Measurements from ENCODE around the gene OGT. TPM values are rescaled to one million over a fixed set of nuclear protein-coding genes. Genes with fewer than 3 reads are reported as not detected.

OGT gene
- total RNA-seq, 1 experiment from 2014 or later, result 282 TPM

GRCh38 chrX:71625471-71625870 lies 92.6 kb downstream of the OGT start:
- DNase-seq (ENCODE audit: unreplicated experiment), result no peak
- Mint-ChIP-seq H3K4me3 (ENCODE audit: unreplicated experiment) (no peak overlapping the region), H3K27me3 (ENCODE audit: insufficient read depth, unreplicated experiment) (peaks cover 27% of the 10 kb centered on the region), H3K4me1 (ENCODE audit: insufficient read depth, unreplicated experiment) (no peaks in the 10 kb centered on the region), H3K27ac (ENCODE audit: low read depth, unreplicated experiment) (no peak overlapping the region), H3K36me3 (ENCODE audit: insufficient read depth, unreplicated experiment) (no peaks in the 10 kb centered on the region), H3K9me3 (ENCODE audit: unreplicated experiment) (no peaks in the 10 kb centered on the region)
- BruUV-seq (replicated peaks), result no TSS peak
- TF ChIP-seq, protein P1, sequence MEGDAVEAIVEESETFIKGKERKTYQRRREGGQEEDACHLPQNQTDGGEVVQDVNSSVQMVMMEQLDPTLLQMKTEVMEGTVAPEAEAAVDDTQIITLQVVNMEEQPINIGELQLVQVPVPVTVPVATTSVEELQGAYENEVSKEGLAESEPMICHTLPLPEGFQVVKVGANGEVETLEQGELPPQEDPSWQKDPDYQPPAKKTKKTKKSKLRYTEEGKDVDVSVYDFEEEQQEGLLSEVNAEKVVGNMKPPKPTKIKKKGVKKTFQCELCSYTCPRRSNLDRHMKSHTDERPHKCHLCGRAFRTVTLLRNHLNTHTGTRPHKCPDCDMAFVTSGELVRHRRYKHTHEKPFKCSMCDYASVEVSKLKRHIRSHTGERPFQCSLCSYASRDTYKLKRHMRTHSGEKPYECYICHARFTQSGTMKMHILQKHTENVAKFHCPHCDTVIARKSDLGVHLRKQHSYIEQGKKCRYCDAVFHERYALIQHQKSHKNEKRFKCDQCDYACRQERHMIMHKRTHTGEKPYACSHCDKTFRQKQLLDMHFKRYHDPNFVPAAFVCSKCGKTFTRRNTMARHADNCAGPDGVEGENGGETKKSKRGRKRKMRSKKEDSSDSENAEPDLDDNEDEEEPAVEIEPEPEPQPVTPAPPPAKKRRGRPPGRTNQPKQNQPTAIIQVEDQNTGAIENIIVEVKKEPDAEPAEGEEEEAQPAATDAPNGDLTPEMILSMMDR (IDR thresholded peaks at IDR 0.05; ENCODE audit: unreplicated experiment), result no peak
- CTCF ChIA-PET, result no interaction called here
- POLR2A ChIA-PET, result no interaction called here
- intact Hi-C loops (cut with micrococcal nuclease), result no loop called here

Other genes with a start within 250 kb of the OGT start
- gene NONO, start 249.5 kb upstream of the OGT start, total RNA-seq (2022), result 255 and 292 TPM in 2 replicates
- 1.4 and 2.6 TPM in 2 replicates for gene ITGB1BP2, start 231.4 kb upstream of the OGT start, total RNA-seq (2022)
- 31.9 and 34.9 TPM in 2 replicates for gene TAF1, start 166.7 kb upstream of the OGT start, total RNA-seq (2022)
- gene GCNA, start 45.3 kb downstream of the OGT start, total RNA-seq (2022), result 3.4 and 3.8 TPM in 2 replicates
- gene CXCR3, start 85.4 kb downstream of the OGT start, total RNA-seq (2022), result not detected in 2 replicates
- not detected in 2 replicates for gene CXorf49, start 185.2 kb downstream of the OGT start, total RNA-seq (2022)
- gene CXorf49B, start 230.2 kb downstream of the OGT start, total RNA-seq (2022), result not detected in 2 replicates